SK-N-SH (cell line): Measurements from ENCODE around the gene ENTPD2. TPM values are rescaled to one million over a fixed set of nuclear protein-coding genes. Genes with fewer than 3 reads are reported as not detected.

Source experiments
- CTCF ChIA-PET: fragments of 300-600, 350-600 bp; formaldehyde crosslinking; extraction: SDS; loops from one replicate; lab custom pipeline; 2021; lab: Yijun Ruan, JAX
- POLR2A ChIA-PET: fragments of 350-600 bp; sonication (Branson Sonifier 250); formaldehyde crosslinking; extraction: SDS; loops from one replicate; lab custom pipeline; 2020; ENCODE audit warnings: antibody characterized with exemption, inconsistent platforms; lab: Yijun Ruan, JAX
- DNase-seq: peaks from one replicate; pipeline ENCODE4 v3.0.0; 2012
- H2AFZ ChIP-seq: fragments of 200-600 bp; sonication (generic); 2 replicates; pipeline ENCODE4 v1.8.1; 2016; ENCODE audit warnings: antibody characterized with exemption, mild to moderate bottlenecking, low read depth
- H3F3A ChIP-seq: fragments of 200-600 bp; sonication (generic); replicated peaks from 2 replicates; pipeline ENCODE3; 2016; ENCODE audit warnings: antibody characterized with exemption, mild to moderate bottlenecking; ENCODE audit not compliant: insufficient read depth
- H3K27ac ChIP-seq, 2 experiments: fragments of 200-500 bp in 1 of 2; fragments of 200-600 bp in 1 of 2; sonication (Bioruptor generic) in 1 of 2; sonication (generic), shearing (Covaris generic) in 1 of 2; 2 replicates each; pipeline versions ENCODE4 v1.5.1 to v1.6.1; 2014 to 2016; ENCODE audit warnings: low read depth in 2 of 2, inconsistent platforms in 1 of 2, low read length in 1 of 2, mild to moderate bottlenecking in 1 of 2, mixed read lengths in 1 of 2
- H3K27me3 ChIP-seq: fragments of 200-600 bp; sonication (generic), shearing (Covaris generic); 2 replicates; pipeline ENCODE4 v1.6.1; 2016; ENCODE audit warnings: mixed run types; ENCODE audit not compliant: insufficient read depth
- H3K36me3 ChIP-seq, 2 experiments: fragments of 200-500 bp in 1 of 2; fragments of 200-600 bp in 1 of 2; sonication (Bioruptor generic) in 1 of 2; sonication (generic) in 1 of 2; replicated peaks in 1 of 2; 2 replicates each; pipeline versions ENCODE3 to v1.5.1; 2014 to 2016; ENCODE audit warnings: low read length in 1 of 2, mild to moderate bottlenecking in 1 of 2; ENCODE audit not compliant: insufficient read depth in 2 of 2, control insufficient read depth in 1 of 2
- H3K4me1 ChIP-seq, 2 experiments: fragments of 200-500 bp in 1 of 2; fragments of 200-600 bp in 1 of 2; sonication (Bioruptor generic) in 1 of 2; sonication (generic), shearing (Covaris generic) in 1 of 2; 2 replicates each; pipeline versions ENCODE4 v1.5.1 to v1.6.1; 2014 to 2016; ENCODE audit warnings: low read depth in 1 of 2, low read length in 1 of 2, mixed run types in 1 of 2; ENCODE audit not compliant: insufficient read depth in 2 of 2, control insufficient read depth in 1 of 2
- H3K4me2 ChIP-seq: fragments of 200-600 bp; sonication (generic), shearing (Covaris generic); 2 replicates; pipeline ENCODE4 v1.6.1; 2017; ENCODE audit warnings: mixed run types
- H3K4me3 ChIP-seq, 2 experiments: fragments of 200-500 bp in 1 of 2; fragments of 200-600 bp in 1 of 2; sonication (Bioruptor generic) in 1 of 2; sonication (generic), shearing (Covaris generic) in 1 of 2; 2 replicates each; pipeline versions ENCODE4 v1.5.1 to v1.8.1; 2014 to 2016; ENCODE audit warnings: low read depth in 2 of 2, inconsistent platforms in 1 of 2, low read length in 1 of 2, mild to moderate bottlenecking in 1 of 2, mixed read lengths in 1 of 2, moderate library complexity in 1 of 2
- H3K79me2 ChIP-seq: fragments of 200-600 bp; sonication (generic); 2 replicates; pipeline ENCODE4 v1.8.1; 2017; ENCODE audit warnings: mild to moderate bottlenecking; ENCODE audit not compliant: insufficient read depth
- H3K9ac ChIP-seq: fragments of 200-600 bp; sonication (generic); 2 replicates; pipeline ENCODE4 v1.6.1; 2017; ENCODE audit warnings: mixed run types
- H3K9me2 ChIP-seq: fragments of 200-600 bp; sonication (generic); 2 replicates; pipeline ENCODE4 v1.6.1; 2017; ENCODE audit warnings: mixed run types
- H3K9me3 ChIP-seq: fragments of 200-600 bp; sonication (generic); 2 replicates; pipeline ENCODE4 v1.6.1; 2017; ENCODE audit warnings: mixed run types, mild to moderate bottlenecking, moderate library complexity
- H4K20me1 ChIP-seq: fragments of 200-600 bp; sonication (generic); 2 replicates; pipeline ENCODE4 v1.6.1; 2017; ENCODE audit warnings: mild to moderate bottlenecking, mixed run types; ENCODE audit not compliant: insufficient read depth
- EZH2phosphoT487 ChIP-seq: fragments of 200-600 bp; sonication (generic); IDR thresholded peaks from 2 replicates; pipeline ENCODE4 v1.6.1; 2017; ENCODE audit warnings: low read depth, mixed run types, mild to moderate bottlenecking, antibody characterized with exemption, moderate library complexity, borderline replicate concordance
- FOSL2 ChIP-seq: IDR thresholded peaks from 2 replicates; pipeline ENCODE4 v1.4.0; 2012; ENCODE audit warnings: low read depth, mild to moderate bottlenecking, moderate library complexity, borderline replicate concordance
- FOXJ3 ChIP-seq: sonication (generic); formaldehyde crosslinking; IDR thresholded peaks from 2 replicates; pipeline ENCODE4 v1.5.1; 2020; ENCODE audit warnings: mild to moderate bottlenecking, missing genetic modification reagents
- FOXM1 ChIP-seq: IDR thresholded peaks from 2 replicates; pipeline ENCODE4 v1.4.0; 2012; ENCODE audit warnings: low read depth, mild to moderate bottlenecking
- GABPA ChIP-seq: IDR thresholded peaks from 2 replicates; pipeline ENCODE4 v1.4.0; 2012; ENCODE audit warnings: low read depth, mild to moderate bottlenecking
- GATA2 ChIP-seq: sonication (generic); formaldehyde crosslinking; IDR thresholded peaks from 2 replicates; pipeline ENCODE4 v1.5.0; 2020; ENCODE audit warnings: mild to moderate bottlenecking, missing genetic modification reagents
- JUND ChIP-seq: IDR thresholded peaks from 2 replicates; pipeline ENCODE4 v1.4.0; 2012
- MAX ChIP-seq: IDR thresholded peaks from 2 replicates; pipeline ENCODE4 v1.4.0; 2012; ENCODE audit warnings: low read depth
- MEF2A ChIP-seq: IDR thresholded peaks from 2 replicates; pipeline ENCODE4 v1.4.0; 2012; ENCODE audit warnings: low read depth, borderline replicate concordance
- POLR2AphosphoS5 ChIP-seq: IDR thresholded peaks from 2 replicates; pipeline ENCODE4 v1.6.1; 2012; ENCODE audit warnings: low read depth, low read length
- RAD21 ChIP-seq: IDR thresholded peaks from 2 replicates; pipeline ENCODE4 v1.6.1; 2012; ENCODE audit warnings: mild to moderate bottlenecking, low read length
- RCOR1 ChIP-seq: fragments of 150-350 bp; IDR thresholded peaks from 2 replicates; pipeline ENCODE4 v1.6.1; 2017; ENCODE audit warnings: antibody characterized with exemption, low read length
- REST ChIP-seq: IDR thresholded peaks from 2 replicates; pipeline ENCODE4 v1.6.1; 2012; ENCODE audit warnings: mild to moderate bottlenecking, low read depth, low read length, moderate library complexity
- RFX5 ChIP-seq: IDR thresholded peaks from 2 replicates; pipeline ENCODE4 v1.6.1; 2012; ENCODE audit warnings: mild to moderate bottlenecking, improper control_type of control experiment, low read length
- RXRA ChIP-seq: IDR thresholded peaks from 2 replicates; pipeline ENCODE4 v1.4.0; 2012; ENCODE audit warnings: low read depth, mild to moderate bottlenecking, borderline replicate concordance
- SIN3A ChIP-seq: IDR thresholded peaks from 2 replicates; pipeline ENCODE4 v1.6.1; 2012; ENCODE audit warnings: low read depth, mild to moderate bottlenecking, low read length, moderate library complexity, borderline replicate concordance
- TAF1 ChIP-seq: IDR thresholded peaks from 2 replicates; pipeline ENCODE4 v1.6.1; 2012; ENCODE audit warnings: low read depth, mild to moderate bottlenecking, low read length, moderate library complexity, borderline replicate concordance
- USF2 ChIP-seq: fragments of 150-350 bp; IDR thresholded peaks from 2 replicates; pipeline ENCODE4 v1.6.1; 2017; ENCODE audit warnings: antibody characterized with exemption, low read length, low read depth, borderline replicate concordance
- YY1 ChIP-seq: IDR thresholded peaks from 2 replicates; pipeline ENCODE4 v1.4.0; 2012; ENCODE audit warnings: low read depth, mild to moderate bottlenecking
- WGBS: methylation state at CpG from one replicate; pipeline ENCODE4 v1.1.6; 2017; ENCODE audit warnings: low lambda C conversion rate; 5-methylcytosine and 5-hydroxymethylcytosine counted together
- polyA plus RNA-seq, 3 experiments: library from polyadenylated mRNA; depleted of rRNA; stranded (reverse); fragments of >200 nt; gene quantifications; 2 replicates each; pipeline ENCODE4 v1.2.3, GENCODE V29; 2012
- TF ChIP-seq, protein P1 (sequence below): IDR thresholded peaks from 2 replicates; pipeline ENCODE4 v1.4.0; 2012; ENCODE audit warnings: low read depth, borderline replicate concordance
- TF ChIP-seq, protein P2 (sequence below): fragments of 200-600 bp; sonication (generic); IDR thresholded peaks from 2 replicates; pipeline ENCODE4 v1.6.1; 2017; ENCODE audit warnings: antibody characterized with exemption, mild to moderate bottlenecking, moderate library complexity
- TF ChIP-seq, protein P3 (sequence below): fragments of 150-350 bp; IDR thresholded peaks from 2 replicates; pipeline ENCODE4 v1.6.1; 2016; ENCODE audit warnings: mild to moderate bottlenecking, low read depth, low read length
- TF ChIP-seq, protein P4 (sequence below): IDR thresholded peaks from 2 replicates; pipeline ENCODE4; 2012

ENTPD2 gene
- polyA plus RNA-seq, 1 of the 3 experiments (the other 2 are of a cell fraction) = not detected

GRCh38 chr9:137083394-137084004, 29.6 kb upstream of the ENTPD2 start:
- peak overlapping the region; percentile 49; the same call in 1 of the 2 replicates for H3K9ac ChIP-seq
- H3K4me1 ChIP-seq = peaks cover 13 to 21% of the 10 kb centered on the region in 2 experiments
- H3K27me3 ChIP-seq = no peaks in the 10 kb centered on the region
- peaks cover 12% of the 10 kb centered on the region; the same call in 1 of the 2 replicates for H3K79me2 ChIP-seq
- ChIA-PET CTCF (interaction anchor here (0.7 to 2.4 kb wide), 3 partner anchors 16 to 49 kb away, joined by 3 to 11 read pairs (median 4); no protein-coding TSS in a partner anchor), POLR2A (interaction anchor here (0.9 kb wide), 1 partner anchor 157 kb away, joined by 3 read pairs; no protein-coding TSS in a partner anchor)
- 14% methylated on average over 7 of the region's 12 CpGs for WGBS
- H3K4me3 ChIP-seq = no peak overlapping the region
- H3F3A ChIP-seq = peaks cover 18% of the 10 kb centered on the region
- DNase-seq = no peak
- peak overlapping the region; percentile 64 for H2AFZ ChIP-seq
- H4K20me1 ChIP-seq = no peaks in the 10 kb centered on the region
- peak overlapping the region in 1 of 2 experiments; percentile 85; a peak in 3 of 4 replicates for H3K27ac ChIP-seq
- peak overlapping the region; percentile 74 for H3K4me2 ChIP-seq
- no peaks in the 10 kb centered on the region for H3K9me3 ChIP-seq
- H3K9me2 ChIP-seq = no peaks in the 10 kb centered on the region
- peaks cover 3 to 9% of the 10 kb centered on the region in 2 experiments for H3K36me3 ChIP-seq
- TF ChIP-seq RFX5 = no peak
- no peak for TF ChIP-seq GABPA
- TF ChIP-seq USF2 = no peak
- TF ChIP-seq FOXJ3 = no peak
- no peak for TF ChIP-seq MEF2A
- no peak for TF ChIP-seq GATA2 (CRISPR knock-in tag)
- TF ChIP-seq TAF1 = peak; percentile 55; the same call in 1 of the 2 replicates
- TF ChIP-seq MAX = peak; percentile 89
- TF ChIP-seq, protein P1, sequence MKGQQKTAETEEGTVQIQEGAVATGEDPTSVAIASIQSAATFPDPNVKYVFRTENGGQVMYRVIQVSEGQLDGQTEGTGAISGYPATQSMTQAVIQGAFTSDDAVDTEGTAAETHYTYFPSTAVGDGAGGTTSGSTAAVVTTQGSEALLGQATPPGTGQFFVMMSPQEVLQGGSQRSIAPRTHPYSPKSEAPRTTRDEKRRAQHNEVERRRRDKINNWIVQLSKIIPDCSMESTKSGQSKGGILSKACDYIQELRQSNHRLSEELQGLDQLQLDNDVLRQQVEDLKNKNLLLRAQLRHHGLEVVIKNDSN = no peak
- TF ChIP-seq YY1 = peak; percentile 81
- TF ChIP-seq, protein P2, sequence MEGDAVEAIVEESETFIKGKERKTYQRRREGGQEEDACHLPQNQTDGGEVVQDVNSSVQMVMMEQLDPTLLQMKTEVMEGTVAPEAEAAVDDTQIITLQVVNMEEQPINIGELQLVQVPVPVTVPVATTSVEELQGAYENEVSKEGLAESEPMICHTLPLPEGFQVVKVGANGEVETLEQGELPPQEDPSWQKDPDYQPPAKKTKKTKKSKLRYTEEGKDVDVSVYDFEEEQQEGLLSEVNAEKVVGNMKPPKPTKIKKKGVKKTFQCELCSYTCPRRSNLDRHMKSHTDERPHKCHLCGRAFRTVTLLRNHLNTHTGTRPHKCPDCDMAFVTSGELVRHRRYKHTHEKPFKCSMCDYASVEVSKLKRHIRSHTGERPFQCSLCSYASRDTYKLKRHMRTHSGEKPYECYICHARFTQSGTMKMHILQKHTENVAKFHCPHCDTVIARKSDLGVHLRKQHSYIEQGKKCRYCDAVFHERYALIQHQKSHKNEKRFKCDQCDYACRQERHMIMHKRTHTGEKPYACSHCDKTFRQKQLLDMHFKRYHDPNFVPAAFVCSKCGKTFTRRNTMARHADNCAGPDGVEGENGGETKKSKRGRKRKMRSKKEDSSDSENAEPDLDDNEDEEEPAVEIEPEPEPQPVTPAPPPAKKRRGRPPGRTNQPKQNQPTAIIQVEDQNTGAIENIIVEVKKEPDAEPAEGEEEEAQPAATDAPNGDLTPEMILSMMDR = no peak
- TF ChIP-seq RXRA = no peak; the same call in 1 of the 2 replicates
- TF ChIP-seq, protein P3, sequence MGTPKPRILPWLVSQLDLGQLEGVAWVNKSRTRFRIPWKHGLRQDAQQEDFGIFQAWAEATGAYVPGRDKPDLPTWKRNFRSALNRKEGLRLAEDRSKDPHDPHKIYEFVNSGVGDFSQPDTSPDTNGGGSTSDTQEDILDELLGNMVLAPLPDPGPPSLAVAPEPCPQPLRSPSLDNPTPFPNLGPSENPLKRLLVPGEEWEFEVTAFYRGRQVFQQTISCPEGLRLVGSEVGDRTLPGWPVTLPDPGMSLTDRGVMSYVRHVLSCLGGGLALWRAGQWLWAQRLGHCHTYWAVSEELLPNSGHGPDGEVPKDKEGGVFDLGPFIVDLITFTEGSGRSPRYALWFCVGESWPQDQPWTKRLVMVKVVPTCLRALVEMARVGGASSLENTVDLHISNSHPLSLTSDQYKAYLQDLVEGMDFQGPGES = no peak
- TF ChIP-seq REST = no peak
- peak; percentile 95 for TF ChIP-seq FOSL2
- no peak for TF ChIP-seq EZH2phosphoT487
- no peak for TF ChIP-seq FOXM1
- no peak for TF ChIP-seq RCOR1
- TF ChIP-seq JUND = peak; percentile 85; the same call in 1 of the 2 replicates
- TF ChIP-seq, protein P4, sequence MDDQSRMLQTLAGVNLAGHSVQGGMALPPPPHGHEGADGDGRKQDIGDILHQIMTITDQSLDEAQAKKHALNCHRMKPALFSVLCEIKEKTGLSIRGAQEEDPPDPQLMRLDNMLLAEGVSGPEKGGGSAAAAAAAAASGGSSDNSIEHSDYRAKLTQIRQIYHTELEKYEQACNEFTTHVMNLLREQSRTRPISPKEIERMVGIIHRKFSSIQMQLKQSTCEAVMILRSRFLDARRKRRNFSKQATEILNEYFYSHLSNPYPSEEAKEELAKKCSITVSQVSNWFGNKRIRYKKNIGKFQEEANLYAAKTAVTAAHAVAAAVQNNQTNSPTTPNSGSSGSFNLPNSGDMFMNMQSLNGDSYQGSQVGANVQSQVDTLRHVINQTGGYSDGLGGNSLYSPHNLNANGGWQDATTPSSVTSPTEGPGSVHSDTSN = peak; percentile 52
- peak; percentile 65; the same call in 1 of the 2 replicates for TF ChIP-seq SIN3A
- TF ChIP-seq POLR2AphosphoS5 = peak; percentile 65; the same call in 1 of the 2 replicates
- TF ChIP-seq RAD21 = no peak
